ENCODE results near the gene HOXB4. TPM values are rescaled to one million over a fixed set of nuclear protein-coding genes. Genes with fewer than 3 reads are reported as not detected.

Gene HOXB4
- total and polyA plus RNA-seq, 10 of the 15 experiments (the other 5 are each of a cell fraction or from before 2014, with no cell fraction given) = 0.35 to 5.8 (median 3.0) TPM

GRCh38 chr17:48605409-48605919 lies 27.3 kb upstream of the HOXB4 start:
- no peak overlapping the region for H2AFZ ChIP-seq (ENCODE audit: control insufficient read depth, low read depth, low read length)

More at GRCh38 chr17:48605409-48605919, 27.3 kb upstream of the HOXB4 start:
- ATAC-seq = no peak
- no peak for DNase-seq (ENCODE audit: low read depth, low spot score)
- POLR2A ChIA-PET = no interaction called here
- no peak overlapping the region for H3K4me3 ChIP-seq
- H3K9me3 ChIP-seq (replicated peaks; ENCODE audit: control insufficient read depth, insufficient read depth, low read length) = no peaks in the 10 kb centered on the region
- no TSS peak for BruUV-seq (replicated peaks)
- no peak overlapping the region for H3K4me2 ChIP-seq (ENCODE audit: control insufficient read depth, insufficient read depth)
- H3K79me2 ChIP-seq (ENCODE audit: control insufficient read depth, insufficient read depth, low read length) = no peaks in the 10 kb centered on the region
- in situ Hi-C loops (cut with MboI) (no loop called here), intact Hi-C loops (cut with micrococcal nuclease; ENCODE audit: unreplicated experiment) (no loop called here)
- peaks cover 9% of the 10 kb centered on the region in 2 experiments for H3K27me3 ChIP-seq (replicated peaks in 1 of 2; ENCODE audit: control insufficient read depth in 2 of 2, insufficient read depth in 2 of 2, low read length in 1 of 2)
- SMC1A ChIA-PET (ENCODE audit: uncharacterized antibody, unreplicated experiment) = interaction anchor here (0.6 to 1.3 kb wide), 2 partner anchors 12 to 1688 kb away, joined by 3 to 4 read pairs; no protein-coding TSS in a partner anchor
- CTCF ChIA-PET = interaction anchor here (2.3 kb wide), 1 partner anchor 346 kb away, joined by 6 read pairs; no protein-coding TSS in a partner anchor
- no peak overlapping the region for H3K27ac ChIP-seq (ENCODE audit: control insufficient read depth, insufficient read depth)
- TF ChIP-seq NFYB (IDR thresholded peaks at IDR 0.05; ENCODE audit: insufficient read depth, low read depth, low read length) = no peak
- TF ChIP-seq ZBTB40 (IDR thresholded peaks at IDR 0.05; ENCODE audit: borderline replicate concordance) = no peak
- no peak for TF ChIP-seq SMC3 (IDR thresholded peaks at IDR 0.05; ENCODE audit: borderline replicate concordance, low read length)
- no peak for TF ChIP-seq CTCF (IDR thresholded peaks at IDR 0.05 in 2 of 3, conservative IDR thresholded peaks at IDR 0.05 in 1 of 3; ENCODE audit: control insufficient read depth in 2 of 3, extremely low read depth in 1 of 3, insufficient read depth in 1 of 3, low read depth in 3 of 3, low read length in 3 of 3)
- no peaks in the 10 kb centered on the region for H3K36me3 ChIP-seq (ENCODE audit: control insufficient read depth in 2 of 2, insufficient read depth in 2 of 2, low read length in 1 of 2)
- H3K4me1 ChIP-seq (ENCODE audit: control insufficient read depth, insufficient read depth, low read length) = peaks cover 5% of the 10 kb centered on the region
- RAD21 ChIA-PET (ENCODE audit: unreplicated experiment) = no interaction called here
- FAIRE-seq = no peak
- H4K20me1 ChIP-seq (ENCODE audit: control insufficient read depth, insufficient read depth) = no peaks in the 10 kb centered on the region
- H3K9ac ChIP-seq (ENCODE audit: control insufficient read depth, insufficient read depth, low read length) = no peak overlapping the region
- WGBS (ENCODE audit: insufficient coverage, insufficient replicate concordance, low lambda C conversion rate, missing lambda C conversion rate) = 87% methylated on average over 10 of the region's 10 CpGs

All from GM12878 (cell line).